Liver (tissue), 3 donors: ENCODE results near the gene OR1K1.

Source experiments
- ATF3 ChIP-seq: IDR thresholded peaks from 2 replicates; pipeline ENCODE4 v1.6.1; 2016; ENCODE audit warnings: antibody characterized with exemption
- CTCF ChIP-seq: fragments of 150-350 bp; IDR thresholded peaks from 2 replicates; pipeline ENCODE4 v1.5.1; 2017; ENCODE audit warnings: improper control_type of control experiment, low read depth, low read length; ENCODE audit not compliant: missing input control
- EGR1 ChIP-seq, 2 donors: IDR thresholded peaks; 2 replicates each; pipeline ENCODE4 v1.6.1; 2016 to 2018; ENCODE audit warnings: antibody characterized with exemption in 2 of 2, low read depth in 2 of 2
- GABPA ChIP-seq, 2 donors: IDR thresholded peaks in 1 of 2; conservative IDR thresholded peaks in 1 of 2; 2 replicates each; pipeline ENCODE4 v1.6.1; 2016; ENCODE audit warnings: antibody characterized with exemption in 2 of 2, mild to moderate bottlenecking in 1 of 2, moderate library complexity in 1 of 2
- HNF4A ChIP-seq, 2 donors: conservative IDR thresholded peaks; 2 replicates each; pipeline ENCODE4 v1.6.1; 2016; ENCODE audit warnings: antibody characterized with exemption in 2 of 2, mild to moderate bottlenecking in 2 of 2
- JUND ChIP-seq, 2 donors: IDR thresholded peaks; 2 replicates each; pipeline ENCODE4 v1.6.1; 2016; ENCODE audit warnings: antibody characterized with exemption in 2 of 2
- MAX ChIP-seq: IDR thresholded peaks from 2 replicates; pipeline ENCODE4 v1.6.1; 2016; ENCODE audit warnings: antibody characterized with exemption
- RAD21 ChIP-seq, 2 donors: IDR thresholded peaks; 2 replicates each; pipeline ENCODE4 v1.6.1; 2016; ENCODE audit warnings: antibody characterized with exemption in 2 of 2, mild to moderate bottlenecking in 2 of 2
- REST ChIP-seq: IDR thresholded peaks from 2 replicates; pipeline ENCODE4 v1.6.1; 2016; ENCODE audit warnings: antibody characterized with exemption, mild to moderate bottlenecking
- SP1 ChIP-seq: IDR thresholded peaks from 2 replicates; pipeline ENCODE4 v1.6.1; 2018; ENCODE audit warnings: antibody characterized with exemption, mild to moderate bottlenecking
- TAF1 ChIP-seq: conservative IDR thresholded peaks from 2 replicates; pipeline ENCODE4 v1.6.1; 2016; ENCODE audit warnings: antibody characterized with exemption, mild to moderate bottlenecking
- YY1 ChIP-seq: IDR thresholded peaks from 2 replicates; pipeline ENCODE4 v1.6.1; 2016; ENCODE audit warnings: antibody characterized with exemption, mild to moderate bottlenecking
- ZBTB33 ChIP-seq: IDR thresholded peaks from 2 replicates; pipeline ENCODE4 v1.6.1; 2016; ENCODE audit warnings: antibody characterized with exemption
- donor health status: healthy.
- donor health status: healthy.

- TF ChIP-seq CTCF, result no peak
- TF ChIP-seq ZBTB33, result no peak
- TF ChIP-seq GABPA (IDR thresholded peaks at IDR 0.05 in 1 of 2, conservative IDR thresholded peaks at IDR 0.05 in 1 of 2), result no peak
- no peak for TF ChIP-seq MAX
- no peak for TF ChIP-seq YY1
- no peak for TF ChIP-seq REST
- no peak for TF ChIP-seq TAF1
- TF ChIP-seq JUND (IDR thresholded peaks at IDR 0.05), result no peak
- no peak for TF ChIP-seq HNF4A (conservative IDR thresholded peaks at IDR 0.05)
- TF ChIP-seq EGR1 (IDR thresholded peaks at IDR 0.05; ENCODE audit: low read depth in 2 of 2), result no peak
- TF ChIP-seq ATF3, result no peak
- no peak for TF ChIP-seq RAD21 (IDR thresholded peaks at IDR 0.05)
- TF ChIP-seq SP1, result no peak
These were observed 48.5 kb downstream of the OR1K1 start for GRCh38 chr9:122848256-122848943.
